Right ventricle myocardium superior (tissue), 1 donor: ENCODE results near the gene PRODH. TPM values are rescaled to one million over a fixed set of nuclear protein-coding genes. Genes with fewer than 3 reads are reported as not detected.
"Not testable (repeated sequence)": the region's sequence is repeated elsewhere in the genome, so short reads cannot be mapped to it uniquely, and the experiment has no call there.

Source experiments
- ATAC-seq: fragments of 200-7000 bp; cut with Tn5 transposase; one replicate; pipeline ENCODE4 v1.9.1; 2020; ENCODE audit warnings: mild to moderate bottlenecking; ENCODE audit not compliant: poor library complexity
- DNase-seq: peaks from one replicate; pipeline ENCODE4 v3.0.0-alpha.2; 2020
- intact Hi-C: fragments of 100-400 bp; cut with DNase I; formaldehyde crosslinking; loops from one replicate; pipeline ENCODE4 v1.11.2; 2022
- total RNA-seq: library from RNA; stranded (reverse); fragmentation: NEBNext Ultra II Directional; extraction: Animal tissue kit (Norgen Biotek cat#: 25700); gene quantifications from one replicate; pipeline ENCODE4 v1.2.1, GENCODE V29; 2021
- donor health status: DM: no; HTN: yes; CAD: no; lungs with severe emphysema.

The PRODH gene
- total RNA-seq, 1 donor from 2014 or later = 11.9 TPM

DNA sequence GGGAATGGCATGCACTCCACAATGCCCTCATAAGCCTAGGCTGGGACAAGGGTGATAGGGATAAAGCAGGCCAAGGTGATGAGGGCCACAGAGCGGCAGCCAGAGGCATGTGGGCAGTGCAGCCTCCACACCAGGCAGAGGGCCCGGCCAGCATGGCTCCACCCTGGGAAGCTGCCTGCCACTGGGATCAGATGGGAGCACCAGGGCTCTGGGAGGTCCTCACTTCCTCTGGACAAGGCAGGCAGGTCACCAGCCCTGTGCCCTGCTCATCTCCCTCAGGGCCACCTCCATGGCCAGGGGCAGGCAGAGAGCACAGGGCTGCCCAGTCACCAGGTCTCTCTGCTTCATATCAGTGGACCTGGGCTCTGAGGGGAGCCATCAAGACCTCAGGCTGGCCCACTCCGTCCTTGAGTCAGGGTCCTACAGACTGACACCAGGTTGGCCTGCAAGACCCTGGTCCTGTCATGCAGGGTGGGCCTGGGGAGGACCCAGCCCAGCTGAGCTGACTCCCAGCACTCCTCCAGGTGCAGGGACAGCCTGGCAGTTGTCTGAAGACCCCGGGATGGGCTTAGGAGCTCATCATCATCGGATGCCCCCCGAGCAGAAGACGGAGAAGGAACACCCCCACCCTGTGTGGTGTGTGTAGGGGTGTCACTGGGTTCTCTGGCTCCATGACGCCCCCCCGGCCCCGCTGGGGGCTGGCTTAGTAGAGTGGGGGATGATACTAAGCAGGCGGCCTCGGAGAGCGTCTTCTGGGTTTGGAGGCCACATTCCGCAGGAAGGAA, 33.3 kb upstream of the PRODH start:
- peak; percentile 17 for DNase-seq
- ATAC-seq, intact Hi-C loops: not testable (repeated sequence)

DNA sequence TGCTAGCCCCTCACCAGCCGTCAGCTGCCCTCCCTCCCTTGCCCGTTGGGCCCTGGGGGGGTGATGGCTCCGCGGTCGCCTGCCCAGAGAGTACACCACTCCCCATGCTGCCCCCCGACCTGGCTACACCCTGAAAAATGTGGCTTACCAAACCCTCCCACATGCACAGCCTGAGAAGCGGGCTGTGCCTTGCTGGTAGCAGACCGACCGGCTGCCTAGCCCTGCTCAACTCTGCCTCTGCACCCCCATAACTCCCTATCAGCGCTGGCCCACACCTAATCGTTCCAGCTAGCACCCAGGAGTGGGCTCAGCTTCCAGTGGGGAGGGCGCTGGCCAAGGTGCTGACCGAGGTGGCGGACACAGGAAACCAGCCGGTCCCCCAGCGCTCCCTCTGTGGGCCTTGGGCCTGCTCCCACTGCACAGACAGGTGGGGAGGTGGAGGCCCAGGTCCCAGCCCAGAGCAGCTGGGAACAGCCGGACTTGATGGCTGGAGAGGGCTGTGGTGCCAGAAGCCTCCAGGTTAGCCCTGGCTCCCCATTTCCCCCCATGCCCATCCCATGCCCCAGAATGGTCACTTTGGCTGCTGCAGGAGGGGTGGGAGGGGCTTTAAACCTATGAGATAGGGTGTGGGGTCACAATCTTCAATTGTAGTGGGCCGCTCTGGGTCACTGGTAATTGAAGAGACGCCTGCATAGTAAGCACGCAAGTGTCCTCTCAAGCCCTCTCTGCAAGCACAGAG, 32.1 kb upstream of the PRODH start:
- intact Hi-C loops = no loop called here
- ATAC-seq (peak; percentile 25), DNase-seq (peak; percentile 59)

DNA sequence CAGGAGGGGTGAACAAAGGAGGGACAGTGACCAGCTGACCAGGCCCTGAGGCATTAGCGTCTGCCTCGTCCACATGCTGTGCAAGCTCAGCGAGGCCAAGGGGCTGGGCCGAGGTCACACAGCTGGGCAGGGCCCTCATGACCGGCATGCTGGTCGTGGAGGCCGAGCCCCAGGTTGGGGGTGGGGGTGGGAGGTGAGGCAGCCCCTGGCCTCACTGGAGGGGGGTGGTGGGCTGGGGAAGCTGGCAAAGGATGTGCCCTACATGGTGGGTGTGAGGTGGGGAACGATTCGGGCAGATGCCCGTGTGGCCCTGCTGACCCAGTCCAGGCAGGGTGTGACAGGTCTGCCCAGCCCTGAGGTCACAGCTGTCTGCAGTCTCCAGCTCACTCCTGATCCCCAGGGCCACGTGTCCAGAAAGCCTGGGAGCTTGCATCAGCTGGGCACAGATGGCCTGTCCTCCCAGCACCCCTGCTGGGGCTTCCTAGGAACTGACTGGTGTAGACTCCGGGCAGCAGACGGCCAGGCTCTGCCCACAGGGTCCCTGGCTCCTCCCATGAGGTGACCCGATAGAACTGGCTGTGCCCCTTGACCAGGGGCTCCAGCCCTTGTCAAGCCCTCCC, 31.4 kb upstream of the PRODH start:
- peak; percentile 35 for DNase-seq
- peak; percentile 42 for ATAC-seq
- intact Hi-C loops = not testable (repeated sequence)

DNA sequence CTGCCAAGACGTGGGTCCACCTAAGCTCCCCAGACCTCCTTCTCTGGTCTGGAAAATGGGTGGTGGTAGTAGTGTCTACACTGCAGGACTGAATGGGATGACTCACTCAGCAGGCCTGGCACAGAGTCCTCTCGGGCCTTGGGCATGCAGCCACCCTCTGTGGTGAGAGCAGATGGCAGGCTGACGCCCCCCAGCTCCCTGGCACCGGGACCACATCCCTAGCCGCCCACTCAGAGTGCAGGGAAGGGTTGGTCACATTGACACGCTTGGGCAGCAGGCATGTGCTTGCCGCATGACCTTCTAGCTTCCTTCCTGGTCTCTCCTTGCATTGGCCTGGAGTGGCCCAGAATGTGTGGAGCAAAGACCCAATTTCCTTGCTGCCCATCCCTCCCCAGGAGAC, 30.7 kb upstream of the PRODH start:
- DNase-seq = peak; percentile 27
- intact Hi-C loops = no loop called here
- ATAC-seq = no peak

DNA sequence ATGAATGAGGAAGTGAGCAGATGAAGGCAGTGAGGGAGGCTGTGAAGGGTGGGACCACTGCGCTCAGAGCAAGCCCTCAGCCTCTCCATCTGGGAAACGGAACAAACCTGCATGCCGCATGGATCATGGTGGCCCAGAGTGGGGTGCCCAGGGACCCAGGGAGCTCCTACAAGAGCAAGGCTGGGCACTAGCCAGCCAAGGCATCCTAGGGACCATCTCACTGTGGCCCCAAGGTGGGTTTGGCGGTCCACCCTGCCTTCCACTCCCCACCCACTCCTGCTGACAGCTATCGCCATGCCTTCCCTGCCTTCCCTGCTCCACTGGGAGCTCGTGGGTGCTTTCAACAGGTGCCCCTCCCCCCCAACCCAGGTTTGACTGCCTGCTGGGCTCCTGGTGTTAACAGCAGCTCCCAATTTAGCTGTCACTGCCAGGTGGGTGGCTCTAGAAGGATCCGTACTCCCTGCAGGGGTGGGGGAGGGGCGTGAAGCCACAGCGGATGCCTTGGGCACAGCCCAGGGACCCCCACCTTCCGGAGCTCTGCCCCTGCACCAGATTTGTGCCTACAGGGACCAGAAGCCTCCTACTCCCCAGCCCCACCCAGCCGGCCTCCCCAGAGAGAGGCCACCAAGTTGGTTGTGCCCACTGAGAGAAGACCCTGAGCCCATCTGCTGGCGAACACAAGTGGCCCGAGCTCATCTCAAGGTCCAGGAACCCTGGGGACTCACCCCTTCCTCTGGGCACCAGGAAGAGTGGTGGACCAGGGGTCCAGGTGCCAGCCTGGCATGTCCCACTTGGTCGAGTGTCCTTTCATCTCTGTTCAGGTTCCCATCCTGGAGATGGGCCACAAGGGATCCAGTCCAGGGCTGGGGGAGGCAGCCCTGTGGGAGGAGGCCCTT, 29.7 kb upstream of the PRODH start:
- intact Hi-C loops = no loop called here
- DNase-seq (peak; percentile 28), ATAC-seq (no peak)

DNA sequence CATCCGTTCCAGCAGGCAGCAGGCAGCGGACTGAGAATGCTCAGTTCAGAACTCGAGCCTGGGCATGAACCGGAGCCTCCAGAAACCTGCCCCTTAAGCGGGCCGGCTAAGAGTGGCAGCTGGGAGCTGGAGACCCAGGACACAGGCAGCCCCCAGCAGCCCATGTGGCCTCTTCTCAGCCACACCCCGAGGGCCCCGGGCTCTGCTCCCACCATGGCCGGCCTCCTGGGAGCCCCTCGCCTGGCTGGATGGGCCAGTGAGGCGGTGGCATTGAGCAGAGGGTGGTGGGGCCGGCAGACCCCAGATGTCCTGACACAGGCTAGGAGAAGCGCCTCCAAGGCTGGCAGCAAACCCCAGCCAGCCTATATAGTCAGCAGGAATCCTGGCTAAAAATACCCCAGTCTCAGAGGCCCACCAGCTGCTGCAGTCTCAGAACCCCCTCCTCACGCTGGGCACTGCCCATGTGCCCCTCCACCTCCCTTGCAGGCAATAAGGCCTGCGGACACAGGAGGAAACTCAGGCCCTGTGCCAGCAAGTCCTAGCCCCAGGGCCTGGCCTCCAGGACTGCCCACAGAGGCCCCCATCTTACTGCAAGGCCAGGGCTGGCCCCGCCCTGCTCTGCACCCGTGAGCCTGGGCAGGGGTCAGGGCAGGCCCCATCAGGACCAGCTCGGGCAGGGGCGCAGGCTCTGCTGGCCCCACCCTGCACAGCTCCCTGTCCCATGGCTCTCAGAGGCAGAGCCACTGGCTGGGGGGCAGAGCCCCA, 28.6 kb upstream of the PRODH start:
- peak; percentile 26 for DNase-seq

DNA sequence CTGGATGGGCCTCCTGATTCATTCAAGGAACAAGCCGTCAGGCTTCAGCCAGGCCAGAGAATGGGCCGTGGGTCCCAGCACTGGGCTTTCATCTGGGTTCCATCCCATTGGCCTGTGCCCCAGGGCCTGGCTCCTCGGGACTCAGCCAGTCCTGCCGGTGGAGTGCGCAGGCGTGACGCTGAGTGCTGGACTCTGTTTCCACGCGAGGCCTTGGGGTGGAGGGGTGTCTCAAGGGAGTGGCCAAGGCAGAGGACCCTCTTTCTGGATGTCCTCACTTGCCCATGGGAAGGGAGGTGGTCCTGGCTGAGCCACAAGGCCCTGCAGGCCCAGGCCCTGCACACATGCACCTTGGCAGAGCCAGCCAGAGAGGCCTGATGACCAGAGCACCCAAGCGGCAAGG, 28.0 kb upstream of the PRODH start:
- peak; percentile 22 for DNase-seq
- intact Hi-C loops, ATAC-seq: not testable (repeated sequence)

More for the DNA sequence above, 28.6 kb upstream of the PRODH start:
- intact Hi-C loops, ATAC-seq: not testable (repeated sequence)

DNA sequence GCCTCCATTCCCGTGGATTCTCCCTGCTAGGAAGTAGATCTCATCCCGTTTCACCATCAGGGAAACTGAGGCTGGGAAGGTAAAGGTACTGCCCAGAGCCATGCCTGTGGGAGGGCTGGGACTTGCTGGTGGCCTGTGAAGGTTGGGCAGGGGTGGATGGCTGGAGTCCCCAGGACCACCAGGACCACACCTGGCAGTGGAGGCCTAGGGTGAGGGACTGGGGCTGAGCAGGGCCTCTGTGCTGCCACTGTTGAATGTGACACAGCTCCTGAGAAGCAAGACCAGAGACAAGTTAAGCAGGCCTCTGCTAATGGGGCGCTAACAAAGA, 26.2 kb upstream of the PRODH start:
- intact Hi-C loops = no loop called here
- ATAC-seq (no peak), DNase-seq (no peak)

DNA sequence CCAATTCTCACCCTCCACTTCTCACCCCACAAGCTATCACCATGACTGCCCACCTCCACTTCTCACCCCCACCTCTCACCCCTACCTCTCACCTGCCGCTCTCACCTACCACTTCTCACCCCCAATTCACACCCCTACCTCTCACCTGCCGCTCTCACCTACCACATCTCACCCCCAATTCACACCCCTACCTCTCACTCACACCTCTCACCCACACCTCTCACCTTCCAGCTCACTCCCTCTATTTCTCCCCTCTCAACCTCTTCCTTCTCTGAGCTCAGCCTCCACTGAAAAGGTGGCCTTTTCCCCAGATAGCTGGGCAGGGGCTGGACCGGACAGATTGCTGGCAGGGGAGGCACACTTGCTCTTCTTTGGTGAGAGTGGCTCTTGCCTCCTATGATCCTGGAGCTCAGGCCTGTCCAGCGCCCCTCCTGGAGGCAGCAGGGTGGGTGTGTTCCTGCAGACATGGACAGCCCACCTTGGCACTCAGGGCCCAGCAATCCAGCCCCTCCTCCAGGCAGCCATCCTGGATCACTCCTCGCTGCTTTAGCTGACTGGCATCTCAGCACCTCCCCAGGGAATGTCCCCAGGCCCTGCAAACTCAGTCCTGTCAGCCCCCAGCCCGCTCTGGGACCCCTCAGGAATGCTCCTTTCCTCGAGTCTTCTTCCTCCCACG, 25.7 kb upstream of the PRODH start:
- intact Hi-C loops, DNase-seq, ATAC-seq: not testable (repeated sequence)

DNA sequence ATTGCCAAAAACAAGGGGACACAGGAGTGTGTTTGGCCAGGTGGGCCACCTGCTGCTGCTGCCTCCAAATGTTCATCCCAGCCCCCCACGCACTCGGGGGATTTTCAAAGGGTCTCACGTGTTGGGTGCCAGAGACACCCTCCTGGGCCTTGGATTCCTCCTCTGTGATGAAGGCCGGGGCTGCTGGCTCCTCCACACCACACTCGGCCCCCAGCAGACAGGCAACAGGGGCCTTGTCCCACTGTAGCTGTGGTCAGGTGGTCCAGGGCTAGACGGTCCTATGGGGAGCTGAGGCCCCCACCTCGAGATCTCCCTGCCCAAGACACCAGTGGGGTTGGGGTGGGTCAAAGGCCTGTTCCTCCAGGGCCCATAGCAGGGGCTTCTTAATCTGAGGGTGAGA, 25.1 kb upstream of the PRODH start:
- ATAC-seq, intact Hi-C loops: not testable (repeated sequence)
- peak; percentile 8 for DNase-seq

DNA sequence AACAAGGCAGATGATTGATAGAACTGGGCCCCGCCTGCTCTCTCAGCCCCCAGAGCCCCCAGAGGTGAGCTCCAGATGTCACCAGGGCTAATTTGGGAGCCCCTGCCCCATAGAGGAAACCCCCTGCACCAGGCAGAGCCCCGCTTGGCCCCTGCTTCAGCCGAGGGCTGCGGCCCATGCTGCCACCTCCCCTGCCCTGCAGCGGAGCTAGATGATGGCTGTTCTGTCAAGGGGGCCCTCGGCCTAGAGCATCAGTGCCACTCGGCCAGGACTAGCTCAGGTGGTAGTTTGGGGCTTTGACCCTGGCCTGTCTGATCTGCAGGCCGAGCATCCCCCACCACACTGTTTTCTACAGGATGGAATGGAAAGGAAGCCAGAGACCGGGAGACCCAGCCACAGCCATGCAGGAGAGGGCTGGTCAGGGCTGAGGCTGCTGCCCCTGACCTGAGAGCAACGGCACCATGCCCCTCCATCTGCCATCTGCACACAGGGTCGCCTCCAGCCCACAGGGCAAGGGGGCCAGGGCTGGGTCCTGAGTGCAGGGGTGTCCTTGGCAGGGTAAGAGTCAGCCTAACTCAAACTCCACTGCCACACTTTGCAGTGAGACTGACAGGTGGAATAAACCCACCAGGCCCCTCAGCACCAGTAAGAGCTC, 24.2 kb upstream of the PRODH start:
- ATAC-seq, intact Hi-C loops: not testable (repeated sequence)
- DNase-seq = peak; percentile 16

DNA sequence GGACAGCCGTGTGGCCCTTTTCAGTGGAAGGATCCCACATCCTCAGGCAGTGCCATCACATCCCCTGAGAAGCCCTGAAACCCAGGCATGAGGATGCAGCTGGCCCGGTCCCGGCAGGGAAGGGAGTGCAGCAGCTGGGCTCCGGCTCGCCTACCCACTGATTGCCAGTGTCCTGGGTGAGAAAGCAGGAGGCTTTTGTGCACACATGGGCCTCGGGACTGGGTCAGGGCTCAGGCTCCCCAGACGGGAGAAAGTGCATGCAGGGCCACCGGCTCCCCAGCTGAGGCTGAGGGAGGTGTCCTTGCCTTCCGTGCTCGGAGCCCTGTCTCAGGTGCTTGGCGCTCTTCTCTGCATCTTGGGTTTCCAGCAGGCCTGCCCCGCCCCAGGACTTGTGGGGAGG, 23.6 kb upstream of the PRODH start:
- ATAC-seq, intact Hi-C loops: not testable (repeated sequence)
- peak; percentile 26 for DNase-seq

DNA sequence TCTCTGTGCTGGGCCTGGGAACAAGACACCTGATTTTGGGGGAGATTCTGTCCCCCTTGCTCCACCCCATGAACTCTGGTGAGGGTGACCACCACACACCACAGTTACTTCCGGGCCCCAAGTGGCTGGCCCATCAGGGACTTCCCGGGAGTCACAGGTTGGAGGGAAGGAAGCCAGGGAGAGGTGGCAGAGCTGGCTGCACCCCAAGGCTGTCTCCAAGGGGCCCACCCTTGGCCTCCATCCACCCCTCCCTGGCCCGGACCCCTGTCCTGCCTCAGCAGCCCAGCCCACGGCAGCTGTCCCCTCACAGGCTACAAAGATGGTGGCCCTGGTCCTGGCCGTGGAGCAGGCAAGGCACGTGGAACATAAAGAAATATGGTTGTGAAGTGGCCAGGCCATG, 23.2 kb upstream of the PRODH start:
- ATAC-seq, intact Hi-C loops: not testable (repeated sequence)
- DNase-seq = peak; percentile 22

DNA sequence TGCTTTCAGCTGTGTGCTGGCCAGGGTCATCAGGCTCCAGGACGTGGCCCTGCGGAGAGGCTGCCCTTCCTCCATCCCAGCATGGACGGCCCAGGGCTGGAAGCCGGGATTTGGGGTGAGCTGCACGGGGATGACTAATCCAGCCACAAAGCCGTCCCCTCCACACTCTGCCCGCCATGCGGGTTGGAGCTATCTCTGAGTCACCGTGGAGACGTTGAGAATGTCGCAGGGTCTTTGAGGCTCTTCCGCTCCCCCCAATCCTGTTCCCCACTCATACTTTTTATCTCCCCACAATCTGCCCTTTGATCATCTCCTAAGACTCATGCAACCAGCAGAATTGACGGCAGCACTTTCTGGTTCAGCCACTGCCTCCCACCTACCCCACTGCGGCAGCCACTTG, 22.6 kb upstream of the PRODH start:
- DNase-seq, ATAC-seq, intact Hi-C loops: not testable (repeated sequence)

DNA sequence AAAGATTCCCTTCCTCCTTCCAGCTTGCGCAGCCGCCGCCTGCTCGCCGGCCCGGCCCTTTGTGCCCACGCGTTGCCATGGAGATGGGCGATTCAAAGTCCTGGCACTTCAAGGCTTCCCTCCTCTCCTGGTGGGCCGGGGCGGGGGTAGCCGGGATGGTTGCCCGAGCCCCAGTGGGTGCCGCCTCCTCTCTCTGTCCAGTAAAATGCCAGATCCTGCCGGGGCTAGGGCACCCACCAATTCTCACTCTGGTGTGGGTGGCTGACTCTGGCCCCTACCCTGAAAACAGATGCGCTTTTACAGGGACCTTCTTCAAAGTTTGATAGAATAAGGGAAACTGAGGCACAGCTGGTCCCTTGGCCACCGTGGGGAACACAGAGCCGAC, 22.2 kb upstream of the PRODH start:
- intact Hi-C loops, ATAC-seq: not testable (repeated sequence)

DNA sequence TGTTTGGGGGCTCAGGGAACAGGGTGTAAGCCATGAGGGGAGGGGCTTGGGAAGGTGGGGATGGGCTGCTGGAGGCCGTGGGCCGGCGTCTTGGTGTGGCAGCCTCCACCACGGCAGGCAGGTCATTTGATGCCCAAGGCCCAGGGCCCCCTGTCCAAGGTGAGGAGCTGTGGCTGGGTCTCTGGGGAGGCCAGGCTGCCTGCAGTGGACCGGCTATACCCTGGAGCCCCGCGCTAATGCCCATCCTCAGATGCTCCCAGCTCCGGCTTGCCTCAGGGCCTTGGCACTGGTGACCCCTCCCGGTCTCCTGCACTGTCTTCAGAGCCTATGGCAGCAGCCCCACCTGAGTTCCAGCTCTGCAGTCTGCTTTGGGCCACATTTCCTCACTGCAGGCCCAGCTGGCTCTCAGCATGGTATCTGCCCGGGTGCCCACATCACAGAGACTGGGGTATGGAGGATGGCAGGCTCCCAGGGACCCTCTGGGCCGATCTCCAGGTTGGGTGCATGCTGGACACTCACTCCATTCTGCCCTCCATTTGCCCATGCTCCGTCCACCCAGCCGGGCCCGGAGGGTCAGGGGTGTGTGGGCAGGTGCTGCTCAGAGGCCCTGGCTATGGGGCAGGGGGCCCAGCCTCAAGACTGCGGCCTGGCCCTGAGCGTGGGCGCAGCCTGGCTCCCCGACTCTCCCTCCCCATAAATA, 21.7 kb upstream of the PRODH start:
- not testable (repeated sequence) for ATAC-seq
- peak; percentile 17 for DNase-seq

More for the DNA sequence above, 22.2 kb upstream of the PRODH start:
- DNase-seq = peak; percentile 7

More for the DNA sequence above, 21.7 kb upstream of the PRODH start:
- intact Hi-C loops = not testable (repeated sequence)
